ENCODE measurements around the gene C16orf82.

C16orf82 gene

DNA sequence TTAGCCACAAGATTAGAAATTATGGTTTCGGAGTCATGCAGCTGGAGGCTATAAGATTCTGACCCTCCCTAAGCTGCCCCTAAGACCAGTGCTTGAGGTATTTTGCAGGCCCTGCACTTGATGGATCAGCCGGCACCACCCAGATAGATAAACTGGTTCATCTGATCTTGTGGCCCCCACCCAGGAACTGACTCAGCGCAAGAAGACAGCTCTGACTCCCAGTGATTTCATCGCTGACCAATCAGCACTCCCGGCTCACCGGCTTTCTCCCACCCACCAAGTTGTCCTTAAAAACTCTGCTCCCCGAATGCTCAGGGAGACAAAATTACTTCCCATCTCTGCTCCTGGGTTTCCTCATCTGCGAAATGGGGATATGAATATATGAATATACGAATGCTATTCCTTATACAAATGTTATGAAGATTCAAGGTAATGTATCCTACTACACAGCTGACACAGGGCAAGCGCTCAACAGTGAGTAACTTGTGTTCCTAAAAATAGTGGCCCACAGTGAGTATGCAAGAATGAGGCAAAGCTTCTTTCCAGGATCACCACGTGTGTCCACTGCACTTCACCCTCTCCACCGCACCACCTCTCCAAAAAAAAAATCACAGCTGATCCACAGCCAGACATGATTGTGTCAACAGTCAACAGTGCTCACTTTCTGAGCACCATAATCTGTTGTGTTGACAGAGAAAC lies 33.3 kb upstream of the C16orf82 start:
- DNase-seq = no peak
- no peaks in the 10 kb centered on the region for H3K4me1 ChIP-seq (ENCODE audit: control extremely low read depth in 1 of 4, control insufficient read depth in 4 of 4, insufficient read depth in 4 of 4, low read length in 3 of 4)
- no peak overlapping the region for H3K27ac ChIP-seq (ENCODE audit: insufficient read depth in 1 of 2, low read depth in 1 of 2, low read length in 2 of 2, poor library complexity in 1 of 2, severe bottlenecking in 2 of 2)
- 97% methylated on average over 4 of the region's 12 CpGs for WGBS (ENCODE audit: insufficient coverage)
- CTCF ChIA-PET = no interaction called here
- H3K27me3 ChIP-seq (replicated peaks in 2 of 5; ENCODE audit: control insufficient read depth in 4 of 5, insufficient read depth in 5 of 5, low read length in 4 of 5) = no peaks in the 10 kb centered on the region
- POLR2A ChIA-PET = no interaction called here
- peaks cover 0 to 2% (median 0%) of the 10 kb centered on the region in 5 experiments for H3K9me3 ChIP-seq (ENCODE audit: control extremely low read depth in 1 of 5, control insufficient read depth in 4 of 5, insufficient read depth in 2 of 5, low read depth in 1 of 5, low read length in 4 of 5)
- H3K4me3 ChIP-seq (ENCODE audit: control insufficient read depth in 1 of 7, extremely low read depth in 1 of 7, insufficient read depth in 4 of 7, low read depth in 2 of 7, low read length in 6 of 7) = no peak overlapping the region
- no peaks in the 10 kb centered on the region for H3K36me3 ChIP-seq (ENCODE audit: control insufficient read depth in 4 of 4, insufficient read depth in 4 of 4, low read length in 3 of 4)

DNA sequence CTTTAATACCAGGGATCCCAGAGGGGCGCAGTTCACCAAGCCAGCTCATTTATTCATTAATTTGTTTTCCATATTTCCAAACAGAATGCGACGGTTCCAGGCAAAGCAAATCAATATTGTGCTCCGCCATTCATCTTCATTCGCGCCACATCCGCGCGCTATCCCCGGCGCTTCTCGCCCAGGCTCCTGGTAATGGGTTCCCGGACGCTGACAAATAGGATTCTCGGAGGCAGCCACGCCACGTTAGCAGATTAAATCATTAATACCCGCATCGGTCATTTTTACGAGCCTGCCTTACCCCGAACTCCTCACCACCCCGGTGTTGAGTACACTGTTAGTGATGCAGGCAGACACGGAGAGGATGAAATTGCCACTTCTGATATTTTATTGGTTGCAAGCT lies 26.0 kb upstream of the C16orf82 start:
- no peaks in the 10 kb centered on the region for H3K4me1 ChIP-seq (ENCODE audit: control extremely low read depth in 1 of 4, control insufficient read depth in 4 of 4, insufficient read depth in 4 of 4, low read length in 3 of 4)
- no peak overlapping the region for H3K4me3 ChIP-seq (ENCODE audit: control insufficient read depth in 1 of 7, extremely low read depth in 1 of 7, insufficient read depth in 4 of 7, low read depth in 2 of 7, low read length in 6 of 7)
- 96% methylated on average over 22 of the region's 23 CpGs for WGBS (ENCODE audit: insufficient coverage)
- H3K36me3 ChIP-seq (ENCODE audit: control insufficient read depth in 4 of 4, insufficient read depth in 4 of 4, low read length in 3 of 4) = no peaks in the 10 kb centered on the region
- DNase-seq = no peak
- ChIA-PET POLR2A (no interaction called here), CTCF (no interaction called here)
- no peak overlapping the region for H3K27ac ChIP-seq (ENCODE audit: insufficient read depth in 1 of 2, low read depth in 1 of 2, low read length in 2 of 2, poor library complexity in 1 of 2, severe bottlenecking in 2 of 2)
- peaks cover 0 to 5% (median 0%) of the 10 kb centered on the region in 5 experiments for H3K27me3 ChIP-seq (replicated peaks in 2 of 5; ENCODE audit: control insufficient read depth in 4 of 5, insufficient read depth in 5 of 5, low read length in 4 of 5)
- peaks cover 0 to 9% (median 0%) of the 10 kb centered on the region in 5 experiments for H3K9me3 ChIP-seq (ENCODE audit: control extremely low read depth in 1 of 5, control insufficient read depth in 4 of 5, insufficient read depth in 2 of 5, low read depth in 1 of 5, low read length in 4 of 5)

DNA sequence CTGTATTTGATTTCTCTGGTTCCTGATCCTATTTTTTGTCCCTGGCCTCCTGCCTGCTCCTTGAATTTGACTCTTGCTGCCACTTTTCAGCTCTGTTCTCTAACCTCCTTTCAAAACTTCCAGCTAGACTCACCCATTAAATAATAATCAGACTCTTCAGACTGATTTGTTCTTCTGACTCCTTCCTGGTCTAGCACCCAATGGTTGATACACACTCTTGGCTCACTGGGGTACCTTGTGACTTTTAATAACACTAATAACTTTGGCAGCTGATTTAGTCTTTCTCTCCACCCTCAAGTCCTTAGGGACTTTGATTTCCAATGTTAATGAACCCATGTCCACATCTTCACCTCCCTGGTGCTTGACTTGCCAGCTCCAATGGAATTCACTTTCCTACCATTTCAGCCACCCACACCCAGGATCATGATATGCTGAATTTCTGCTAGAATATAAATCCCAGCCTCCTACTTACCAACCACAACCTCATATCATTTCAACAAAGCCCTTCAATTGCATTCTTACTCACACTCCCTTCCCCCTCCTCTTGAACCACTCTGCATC lies 19.7 kb upstream of the C16orf82 start:
- DNase-seq = no peak
- CTCF ChIA-PET = no interaction called here
- POLR2A ChIA-PET = no interaction called here

DNA sequence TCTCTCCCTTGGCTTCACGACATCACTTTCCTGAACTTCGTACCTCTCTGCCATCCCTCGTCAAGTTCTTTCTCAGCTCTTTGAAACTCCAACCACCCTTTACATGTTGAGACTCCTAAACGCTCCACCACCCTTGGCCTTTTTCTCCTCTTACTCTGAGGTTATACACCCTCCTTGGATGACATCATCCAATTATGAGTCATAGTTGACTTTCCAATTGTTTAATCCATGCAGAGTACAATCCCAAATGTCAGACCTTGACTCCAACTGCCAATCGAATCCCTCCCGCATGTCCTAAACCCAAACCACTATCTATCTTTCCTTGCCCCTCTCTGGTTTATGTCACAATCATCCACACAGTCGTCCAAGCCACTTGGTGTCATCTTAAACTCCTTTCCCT lies 18.4 kb upstream of the C16orf82 start:
- Histone ChIP-seq H3K4me1 (ENCODE audit: control extremely low read depth in 1 of 4, control insufficient read depth in 4 of 4, insufficient read depth in 4 of 4, low read length in 3 of 4) (no peaks in the 10 kb centered on the region), H3K36me3 (ENCODE audit: control insufficient read depth in 4 of 4, insufficient read depth in 4 of 4, low read length in 3 of 4) (no peaks in the 10 kb centered on the region), H3K27ac (ENCODE audit: insufficient read depth in 1 of 2, low read depth in 1 of 2, low read length in 2 of 2, poor library complexity in 1 of 2, severe bottlenecking in 2 of 2) (no peak overlapping the region), H3K9me3 (ENCODE audit: control extremely low read depth in 1 of 5, control insufficient read depth in 4 of 5, insufficient read depth in 2 of 5, low read depth in 1 of 5, low read length in 4 of 5) (peaks cover 0 to 6% (median 0%) of the 10 kb centered on the region in 5 experiments), H3K27me3 (replicated peaks in 2 of 5; ENCODE audit: control insufficient read depth in 4 of 5, insufficient read depth in 5 of 5, low read length in 4 of 5) (peaks cover 0 to 4% (median 0%) of the 10 kb centered on the region in 5 experiments), H3K4me3 (ENCODE audit: control insufficient read depth in 1 of 7, extremely low read depth in 1 of 7, insufficient read depth in 4 of 7, low read depth in 2 of 7, low read length in 6 of 7) (no peak overlapping the region)
- DNase-seq = no peak
- ChIA-PET CTCF (no interaction called here), POLR2A (no interaction called here)
- 95% methylated on average over 7 of the region's 7 CpGs for WGBS (ENCODE audit: insufficient coverage)

More for the DNA sequence above, 19.7 kb upstream of the C16orf82 start:
- peaks cover 0 to 6% (median 0%) of the 10 kb centered on the region in 5 experiments for H3K9me3 ChIP-seq (ENCODE audit: control extremely low read depth in 1 of 5, control insufficient read depth in 4 of 5, insufficient read depth in 2 of 5, low read depth in 1 of 5, low read length in 4 of 5)
- H3K27ac ChIP-seq (ENCODE audit: insufficient read depth in 1 of 2, low read depth in 1 of 2, low read length in 2 of 2, poor library complexity in 1 of 2, severe bottlenecking in 2 of 2) = no peak overlapping the region
- H3K4me1 ChIP-seq (ENCODE audit: control extremely low read depth in 1 of 4, control insufficient read depth in 4 of 4, insufficient read depth in 4 of 4, low read length in 3 of 4) = no peaks in the 10 kb centered on the region
- H3K4me3 ChIP-seq (ENCODE audit: control insufficient read depth in 1 of 7, extremely low read depth in 1 of 7, insufficient read depth in 4 of 7, low read depth in 2 of 7, low read length in 6 of 7) = no peak overlapping the region
- H3K27me3 ChIP-seq (replicated peaks in 2 of 5; ENCODE audit: control insufficient read depth in 4 of 5, insufficient read depth in 5 of 5, low read length in 4 of 5) = peaks cover 0 to 5% (median 0%) of the 10 kb centered on the region in 5 experiments
- H3K36me3 ChIP-seq (ENCODE audit: control insufficient read depth in 4 of 4, insufficient read depth in 4 of 4, low read length in 3 of 4) = no peaks in the 10 kb centered on the region

DNA sequence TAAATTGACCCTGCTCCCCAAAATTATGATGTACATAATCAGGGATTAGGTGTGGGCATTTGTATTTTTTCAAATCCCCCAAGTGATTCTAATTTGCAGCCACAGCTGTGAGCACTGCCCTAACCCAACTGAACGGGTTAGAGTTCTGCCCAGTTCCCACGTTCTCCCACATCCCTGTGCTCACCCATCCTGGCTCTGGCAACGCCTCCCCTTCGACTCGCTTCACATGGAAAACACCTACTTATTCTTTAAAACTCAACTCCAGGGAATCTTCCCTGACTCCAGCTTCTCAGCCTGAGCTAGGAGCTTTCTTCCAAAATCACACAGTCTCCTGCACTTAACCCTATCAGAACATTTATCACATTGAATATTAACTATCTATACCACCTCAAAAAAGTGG lies 17.6 kb upstream of the C16orf82 start:
- H3K4me3 ChIP-seq (ENCODE audit: control insufficient read depth in 1 of 7, extremely low read depth in 1 of 7, insufficient read depth in 4 of 7, low read depth in 2 of 7, low read length in 6 of 7) = no peak overlapping the region
- POLR2A ChIA-PET = no interaction called here
- no peaks in the 10 kb centered on the region for H3K36me3 ChIP-seq (ENCODE audit: control insufficient read depth in 4 of 4, insufficient read depth in 4 of 4, low read length in 3 of 4)
- CTCF ChIA-PET = no interaction called here
- WGBS (ENCODE audit: insufficient coverage) = 87% methylated on average over 5 of the region's 5 CpGs
- no peak overlapping the region for H3K27ac ChIP-seq (ENCODE audit: insufficient read depth in 1 of 2, low read depth in 1 of 2, low read length in 2 of 2, poor library complexity in 1 of 2, severe bottlenecking in 2 of 2)
- H3K27me3 ChIP-seq (replicated peaks in 2 of 5; ENCODE audit: control insufficient read depth in 4 of 5, insufficient read depth in 5 of 5, low read length in 4 of 5) = peaks cover 0 to 4% (median 0%) of the 10 kb centered on the region in 5 experiments
- H3K4me1 ChIP-seq (ENCODE audit: control extremely low read depth in 1 of 4, control insufficient read depth in 4 of 4, insufficient read depth in 4 of 4, low read length in 3 of 4) = no peaks in the 10 kb centered on the region
- peaks cover 0 to 6% (median 0%) of the 10 kb centered on the region in 5 experiments for H3K9me3 ChIP-seq (ENCODE audit: control extremely low read depth in 1 of 5, control insufficient read depth in 4 of 5, insufficient read depth in 2 of 5, low read depth in 1 of 5, low read length in 4 of 5)
- no peak for DNase-seq

DNA sequence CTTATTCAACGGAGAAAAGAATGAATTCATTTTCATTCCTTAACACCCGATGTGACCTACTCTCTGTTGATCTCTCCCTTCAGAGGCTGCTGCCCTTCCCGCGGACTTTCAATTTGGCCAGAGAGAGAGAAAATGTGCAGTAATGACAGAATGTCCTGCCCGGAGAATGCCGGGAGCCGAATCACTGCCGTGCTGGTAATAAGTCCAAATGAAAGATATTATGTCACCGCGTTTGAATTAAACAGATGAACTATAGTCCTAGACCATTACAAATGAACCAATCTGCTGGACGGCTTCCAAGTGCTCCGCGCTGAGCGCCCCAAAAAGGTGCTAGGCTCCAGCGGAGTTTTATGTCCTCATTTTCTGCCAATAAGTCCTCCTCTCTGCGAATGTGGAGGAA lies 14.7 kb upstream of the C16orf82 start:
- POLR2A ChIA-PET = no interaction called here
- Histone ChIP-seq H3K36me3 (ENCODE audit: control insufficient read depth in 4 of 4, insufficient read depth in 4 of 4, low read length in 3 of 4) (no peaks in the 10 kb centered on the region), H3K27me3 (replicated peaks in 2 of 5; ENCODE audit: control insufficient read depth in 4 of 5, insufficient read depth in 5 of 5, low read length in 4 of 5) (peaks cover 0 to 1% (median 0%) of the 10 kb centered on the region in 5 experiments), H3K4me1 (ENCODE audit: control extremely low read depth in 1 of 4, control insufficient read depth in 4 of 4, insufficient read depth in 4 of 4, low read length in 3 of 4) (no peaks in the 10 kb centered on the region), H3K9me3 (ENCODE audit: control extremely low read depth in 1 of 5, control insufficient read depth in 4 of 5, insufficient read depth in 2 of 5, low read depth in 1 of 5, low read length in 4 of 5) (peaks cover 0 to 3% (median 0%) of the 10 kb centered on the region in 5 experiments), H3K27ac (ENCODE audit: insufficient read depth in 1 of 2, low read depth in 1 of 2, low read length in 2 of 2, poor library complexity in 1 of 2, severe bottlenecking in 2 of 2) (no peak overlapping the region), H3K4me3 (ENCODE audit: control insufficient read depth in 1 of 7, extremely low read depth in 1 of 7, insufficient read depth in 4 of 7, low read depth in 2 of 7, low read length in 6 of 7) (no peak overlapping the region)
- WGBS (ENCODE audit: insufficient coverage) = 94% methylated on average over 15 of the region's 16 CpGs
- DNase-seq = no peak
- CTCF ChIA-PET = no interaction called here

DNA sequence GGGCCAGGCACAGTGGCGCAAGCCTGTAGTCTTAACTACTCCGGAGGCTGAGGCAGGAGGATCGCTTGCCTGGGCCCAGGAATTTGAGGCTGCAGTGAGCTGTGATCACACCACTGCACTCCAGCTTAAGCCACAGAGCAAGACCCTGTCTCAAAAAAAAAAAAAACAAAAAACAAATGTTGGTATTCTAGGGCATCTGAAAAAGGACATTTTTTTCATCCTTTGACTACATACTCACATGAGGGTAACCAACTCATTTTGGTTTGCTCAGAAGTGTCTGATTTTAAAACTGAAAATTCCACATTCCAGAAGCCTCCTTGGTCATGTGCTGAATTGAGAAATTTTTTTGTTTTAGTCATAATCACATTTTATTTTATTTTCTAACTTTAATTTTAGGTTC lies 12.7 kb upstream of the C16orf82 start:
- H3K27ac ChIP-seq (ENCODE audit: insufficient read depth in 1 of 2, low read depth in 1 of 2, low read length in 2 of 2, poor library complexity in 1 of 2, severe bottlenecking in 2 of 2) = no peak overlapping the region
- H3K27me3 ChIP-seq (replicated peaks in 2 of 5; ENCODE audit: control insufficient read depth in 4 of 5, insufficient read depth in 5 of 5, low read length in 4 of 5) = no peaks in the 10 kb centered on the region
- ChIA-PET CTCF (no interaction called here), POLR2A (no interaction called here)
- DNase-seq = no peak
- no CpG with 5 or more reads among the region's 3 CpGs for WGBS (ENCODE audit: insufficient coverage)
- no peaks in the 10 kb centered on the region for H3K9me3 ChIP-seq (ENCODE audit: control extremely low read depth in 1 of 5, control insufficient read depth in 4 of 5, insufficient read depth in 2 of 5, low read depth in 1 of 5, low read length in 4 of 5)
- no peak overlapping the region for H3K4me3 ChIP-seq (ENCODE audit: control insufficient read depth in 1 of 7, extremely low read depth in 1 of 7, insufficient read depth in 4 of 7, low read depth in 2 of 7, low read length in 6 of 7)
- H3K4me1 ChIP-seq (ENCODE audit: control extremely low read depth in 1 of 4, control insufficient read depth in 4 of 4, insufficient read depth in 4 of 4, low read length in 3 of 4) = no peaks in the 10 kb centered on the region
- no peaks in the 10 kb centered on the region for H3K36me3 ChIP-seq (ENCODE audit: control insufficient read depth in 4 of 4, insufficient read depth in 4 of 4, low read length in 3 of 4)

Measured in common myeloid progenitor, CD34-positive (primary cell).